ENCODE results near the gene TNIP1. TPM values are rescaled to one million over a fixed set of nuclear protein-coding genes. Genes with fewer than 3 reads are reported as not detected.

Gene TNIP1
- total RNA-seq, 4 donors from 2014 or later, result 112 to 228 (median 188) TPM

DNA sequence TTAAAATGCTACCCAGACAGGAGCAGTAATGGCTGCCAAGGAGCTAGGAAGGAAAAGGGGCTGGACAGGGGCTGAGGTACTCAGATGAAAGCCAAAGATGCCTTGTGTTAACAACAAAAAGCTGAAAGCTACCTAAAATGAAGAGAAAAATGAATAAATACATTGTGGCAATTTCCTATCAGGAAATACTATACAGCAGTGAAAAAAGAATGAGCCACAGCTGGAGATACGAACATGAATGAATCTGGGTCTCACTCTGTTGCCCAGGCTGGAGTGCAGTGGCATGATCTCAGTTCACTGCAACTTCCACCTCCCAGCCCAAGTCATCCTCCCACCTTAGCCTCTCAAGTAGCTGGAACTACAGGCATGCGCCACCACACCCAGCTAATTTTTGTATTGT, 6.3 kb downstream of the TNIP1 start:
- Histone ChIP-seq H3K4me3 (no peak overlapping the region), H3K27me3 (no peaks in the 10 kb centered on the region), H3K36me3 (no peaks in the 10 kb centered on the region), H3K27ac (peak overlapping the region in 3 of 4 donors; percentile 90 to 94 (median 92)), H3K4me1 (peaks cover 73 to 74% of the 10 kb centered on the region in 2 donors), H3K9me3 (no peaks in the 10 kb centered on the region)
- no peak for ATAC-seq
- TF ChIP-seq CTCF (IDR thresholded peaks at IDR 0.05 in 4 of 5, conservative IDR thresholded peaks at IDR 0.05 in 1 of 5), result no peak
- no peak for TF ChIP-seq POLR2A (IDR thresholded peaks at IDR 0.05)
- no peak for DNase-seq
- in situ Hi-C loops (cut with MboI; ENCODE audit: low sequenced_read_pairs in 4 of 4) (no loop called here), intact Hi-C loops (cut with DNase I; ENCODE audit: low total_unique reads) (no loop called here)

- intact Hi-C loops (cut with DNase I; ENCODE audit: low total_unique reads) (no loop called here), in situ Hi-C loops (cut with MboI; ENCODE audit: low sequenced_read_pairs in 4 of 4) (no loop called here)
- Histone ChIP-seq H3K36me3 (no peaks in the 10 kb centered on the region), H3K27ac (peak overlapping the region; percentile 90 to 94 (median 92)), H3K9me3 (no peaks in the 10 kb centered on the region), H3K4me3 (no peak overlapping the region), H3K4me1 (peaks cover 73 to 74% of the 10 kb centered on the region in 2 donors), H3K27me3 (no peaks in the 10 kb centered on the region)
- no peak for ATAC-seq
- TF ChIP-seq CTCF (IDR thresholded peaks at IDR 0.05 in 4 of 5, conservative IDR thresholded peaks at IDR 0.05 in 1 of 5) (no peak), POLR2A (IDR thresholded peaks at IDR 0.05) (no peak)
- DNase-seq, result no peak
Measured at GRCh38 chr5:151073280-151073679, 7.6 kb downstream of the TNIP1 start.

GRCh38 chr5:151072630-151073025, 8.2 kb downstream of the TNIP1 start:
- intact Hi-C loops (cut with DNase I; ENCODE audit: low total_unique reads), result no loop called here
- no peaks in the 10 kb centered on the region for H3K9me3 ChIP-seq
- TF ChIP-seq CTCF (IDR thresholded peaks at IDR 0.05 in 4 of 5, conservative IDR thresholded peaks at IDR 0.05 in 1 of 5) (no peak), POLR2A (IDR thresholded peaks at IDR 0.05) (no peak)
- H3K4me3 ChIP-seq, result no peak overlapping the region
- H3K27me3 ChIP-seq, result no peaks in the 10 kb centered on the region
- no peaks in the 10 kb centered on the region for H3K36me3 ChIP-seq
- peak; percentile 45 to 55 for ATAC-seq
- no peak for DNase-seq
- peaks cover 73 to 74% of the 10 kb centered on the region in 2 donors for H3K4me1 ChIP-seq
- peak overlapping the region; percentile 90 to 94 (median 92) for H3K27ac ChIP-seq
- in situ Hi-C loops (cut with MboI; ENCODE audit: low sequenced_read_pairs in 4 of 4), result no loop called here

- ATAC-seq (peak; percentile 20 to 42), DNase-seq (peak; percentile 43 to 56)
- peaks cover 71 to 74% of the 10 kb centered on the region in 2 donors for H3K4me1 ChIP-seq
- TF ChIP-seq CTCF (IDR thresholded peaks at IDR 0.05 in 4 of 5, conservative IDR thresholded peaks at IDR 0.05 in 1 of 5), result no peak
- no peak for TF ChIP-seq POLR2A (IDR thresholded peaks at IDR 0.05)
- H3K36me3 ChIP-seq, result no peaks in the 10 kb centered on the region
- intact Hi-C loops (cut with DNase I; ENCODE audit: low total_unique reads) (no loop called here), in situ Hi-C loops (cut with MboI; ENCODE audit: low sequenced_read_pairs in 4 of 4) (no loop called here)
- no peak overlapping the region for H3K4me3 ChIP-seq
- peak overlapping the region; percentile 90 to 94 (median 92) for H3K27ac ChIP-seq
- H3K9me3 ChIP-seq, result no peaks in the 10 kb centered on the region
- no peaks in the 10 kb centered on the region for H3K27me3 ChIP-seq
Measured at GRCh38 chr5:151071848-151072629, 8.8 kb downstream of the TNIP1 start.

Measured in gastrocnemius medialis (tissue), 4 donors.